GM21619 (cell line): ENCODE measurements around the gene SHMT2.
A peak's percentile ranks its signal among the peaks of the same experiment; 100 is the strongest.

Experiments
- ATAC-seq: cut with Tn5 transposase; IDR thresholded peaks from one replicate; pipeline ENCODE4 v1.9.1; 2021; ENCODE audit not compliant: unreplicated experiment

The SHMT2 gene

GRCh38 chr12:57238854-57239554 lies 9.5 kb downstream of the SHMT2 start:
- ATAC-seq: peak; percentile 40

GRCh38 chr12:57239587-57240065 lies 10.1 kb downstream of the SHMT2 start:
- no peak for ATAC-seq

- ATAC-seq: peak; percentile 19
These were observed 10.8 kb downstream of the SHMT2 start for GRCh38 chr12:57240066-57240921.

- ATAC-seq: no peak
These were observed 11.5 kb downstream of the SHMT2 start for GRCh38 chr12:57240926-57241401.

- ATAC-seq: no peak
These were observed 12.1 kb downstream of the SHMT2 start for GRCh38 chr12:57241402-57242310.

GRCh38 chr12:57242329-57242690 lies 12.8 kb downstream of the SHMT2 start:
- no peak for ATAC-seq

- no peak for ATAC-seq
These were observed 13.4 kb downstream of the SHMT2 start for GRCh38 chr12:57242691-57243454.

- ATAC-seq: no peak
These were observed 14.2 kb downstream of the SHMT2 start for GRCh38 chr12:57243521-57244311.

- no peak for ATAC-seq
These were observed 14.8 kb downstream of the SHMT2 start for GRCh38 chr12:57244312-57244696.

- ATAC-seq: no peak
These were observed 17.5 kb downstream of the SHMT2 start for GRCh38 chr12:57247041-57247440.

- ATAC-seq: no peak
These were observed 19.6 kb downstream of the SHMT2 start for GRCh38 chr12:57248934-57249742.

- ATAC-seq: no peak
These were observed 21.0 kb downstream of the SHMT2 start for GRCh38 chr12:57250541-57250940.

- no peak for ATAC-seq
These were observed 21.4 kb downstream of the SHMT2 start, which contains the start of gene STAC3 for GRCh38 chr12:57250956-57251355. STAC3 (minus strand) TSS chr12:57251187; CDS start chr12:57249636, 1,551 bp downstream.

GRCh38 chr12:57254506-57255280 lies 25.2 kb downstream of the SHMT2 start:
- ATAC-seq: no peak

GRCh38 chr12:57255916-57256315 lies 26.4 kb downstream of the SHMT2 start:
- no peak for ATAC-seq

GRCh38 chr12:57258977-57259970 lies 29.8 kb downstream of the SHMT2 start:
- ATAC-seq: no peak

GRCh38 chr12:57260366-57260765 lies 30.9 kb downstream of the SHMT2 start:
- no peak for ATAC-seq
